HCT116 (cell line): ENCODE results near the gene KRTAP10-8. TPM values are rescaled to one million over a fixed set of nuclear protein-coding genes. Genes with fewer than 3 reads are reported as not detected.
"Not testable (repeated sequence)": the region's sequence is repeated elsewhere in the genome, so short reads cannot be mapped to it uniquely, and the experiment has no call there.

Experiments used
- ATAC-seq: fragments of 200-7000 bp; cut with Tn5 transposase; 2 replicates; pipeline ENCODE4 v1.9.1; 2020; ENCODE audit warnings: mild to moderate bottlenecking, moderate library complexity
- BruUV-seq: library from RNA; stranded (reverse); fragments of 400-500 nt; replicated peaks from 2 replicates; lab custom pipeline; 2021; lab: Mats Ljungman, UMichigan
- CTCF ChIA-PET: fragments of 300-600 bp; sonication (Branson Sonifier 250); formaldehyde crosslinking; loops from one replicate; lab custom pipeline; 2021; ENCODE audit warnings: antibody characterized with exemption; lab: Charles Lee
- POLR2A ChIA-PET: fragments of 300-600, 350-600 bp; sonication (Branson Sonifier 250); formaldehyde crosslinking; loops from one replicate; lab custom pipeline; 2021; ENCODE audit warnings: antibody characterized with exemption; lab: Charles Lee
- RAD21 ChIA-PET, 2 experiments: fragments of 300-600 bp; sonication (Branson Sonifier 250); formaldehyde crosslinking; loops; one replicate each; lab custom pipeline; 2023; ENCODE audit warnings: low total read pairs in 2 of 2; ENCODE audit not compliant: uncharacterized antibody in 2 of 2, unreplicated experiment in 2 of 2, low non-redundant PET in 1 of 2; lab: Charles Lee
- DNase-seq: peaks from one replicate; pipeline ENCODE4 v3.0.0-alpha.2; 2010; ENCODE audit warnings: low read depth, low spot score
- H2AFZ ChIP-seq: fragments of 200-600 bp; shearing (Covaris generic), sonication (generic); 2 replicates; pipeline ENCODE4 v1.6.1; 2017; ENCODE audit warnings: low read depth, mixed run types, mixed read lengths, antibody characterized with exemption, low read length; ENCODE audit not compliant: poor library complexity, severe bottlenecking
- H3K27ac ChIP-seq: 2 replicates; pipeline ENCODE4 v1.5.1; 2012; ENCODE audit warnings: low read depth, low read length
- H3K27me3 ChIP-seq: fragments of 200-600 bp; sonication (generic); 2 replicates; pipeline ENCODE4 v1.6.1; 2016; ENCODE audit warnings: mixed run types, low read length, mixed read lengths; ENCODE audit not compliant: insufficient read depth
- H3K36me3 ChIP-seq, 2 experiments: fragments of 200-500 bp in 1 of 2; fragments of 200-600 bp in 1 of 2; sonication (Bioruptor generic) in 1 of 2; sonication (generic) in 1 of 2; 2 replicates each; pipeline versions ENCODE4 v1.5.1 to v1.6.1; 2014 to 2016; ENCODE audit warnings: low read length in 2 of 2, inconsistent platforms in 1 of 2, mixed read lengths in 1 of 2, mixed run types in 1 of 2; ENCODE audit not compliant: insufficient read depth in 2 of 2, control insufficient read depth in 1 of 2
- H3K4me1 ChIP-seq, 2 experiments: fragments of 200-600 bp in 1 of 2; sonication (generic) in 1 of 2; 2 replicates each; pipeline versions ENCODE4 v1.5.1 to v1.6.1; 2012 to 2017; ENCODE audit warnings: low read length in 2 of 2, inconsistent platforms in 1 of 2, mild to moderate bottlenecking in 1 of 2, mixed read lengths in 1 of 2, mixed run types in 1 of 2, moderate library complexity in 1 of 2; ENCODE audit not compliant: insufficient read depth in 2 of 2, control insufficient read depth in 1 of 2
- H3K4me2 ChIP-seq: fragments of 200-600 bp; sonication (generic); 2 replicates; pipeline ENCODE4 v1.6.1; 2017; ENCODE audit warnings: mixed run types, low read length, mixed read lengths
- H3K4me3 ChIP-seq, 2 experiments: fragments of 200-600 bp in 1 of 2; sonication (generic) in 1 of 2; replicated peaks in 1 of 2; 2 replicates each; pipeline ENCODE4 v1.5.1; 2011 to 2016; ENCODE audit warnings: low read length in 2 of 2, control low read depth in 1 of 2, low read depth in 1 of 2, mild to moderate bottlenecking in 1 of 2, mixed read lengths in 1 of 2, mixed run types in 1 of 2
- H3K79me2 ChIP-seq: fragments of 200-600 bp; sonication (generic); 2 replicates; pipeline ENCODE4 v1.6.1; 2017; ENCODE audit warnings: mild to moderate bottlenecking, mixed run types, low read length, moderate library complexity, mixed read lengths; ENCODE audit not compliant: insufficient read depth
- H3K9ac ChIP-seq: fragments of 200-600 bp; sonication (generic); 2 replicates; pipeline ENCODE4 v1.6.1; 2016; ENCODE audit warnings: low read length, mixed read lengths
- H3K9me2 ChIP-seq: fragments of 200-600 bp; sonication (generic), shearing (Covaris generic); 2 replicates; pipeline ENCODE4 v1.6.1; 2017; ENCODE audit warnings: mixed run types, mild to moderate bottlenecking, moderate library complexity; ENCODE audit not compliant: insufficient read depth
- H3K9me3 ChIP-seq, 2 experiments: fragments of 200-500 bp in 1 of 2; fragments of 200-600 bp in 1 of 2; sonication (Bioruptor generic) in 1 of 2; sonication (generic) in 1 of 2; 2 replicates each; pipeline ENCODE4 v1.6.1; 2014 to 2017; ENCODE audit warnings: low read length in 2 of 2, mixed read lengths in 2 of 2, inconsistent platforms in 1 of 2, low read depth in 1 of 2, mild to moderate bottlenecking in 1 of 2, mixed run types in 1 of 2, moderate library complexity in 1 of 2; ENCODE audit not compliant: control insufficient read depth in 1 of 2, insufficient read depth in 1 of 2
- H4K20me1 ChIP-seq: fragments of 200-600 bp; sonication (generic), shearing (Covaris generic); 2 replicates; pipeline ENCODE4 v1.6.1; 2017; ENCODE audit warnings: mixed run types, mild to moderate bottlenecking, moderate library complexity; ENCODE audit not compliant: insufficient read depth
- EGR1 ChIP-seq: IDR thresholded peaks from 2 replicates; pipeline ENCODE4 v1.6.1; 2012; ENCODE audit warnings: low read depth
- intact Hi-C: fragments of 100-400 bp; cut with micrococcal nuclease; formaldehyde crosslinking; loops from 2 replicates; pipeline ENCODE4 v1.10.0; 2022
- total RNA-seq: library from RNA; stranded (reverse); gene quantifications from one replicate; pipeline ENCODE4 v1.2.1, GENCODE V29; 2021; ENCODE audit not compliant: unreplicated experiment
- TF ChIP-seq, protein P1 (sequence below): IDR thresholded peaks from 2 replicates; pipeline ENCODE4 v1.6.1; 2012

Gene KRTAP10-8
- total RNA-seq, 1 experiment from 2014 or later: not detected

GRCh38 chr21:44637018-44637850, 25.4 kb downstream of the KRTAP10-8 start, which contains the start of gene KRTAP10-10 (continued):
- TF ChIP-seq, protein P1, sequence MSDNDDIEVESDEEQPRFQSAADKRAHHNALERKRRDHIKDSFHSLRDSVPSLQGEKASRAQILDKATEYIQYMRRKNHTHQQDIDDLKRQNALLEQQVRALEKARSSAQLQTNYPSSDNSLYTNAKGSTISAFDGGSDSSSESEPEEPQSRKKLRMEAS: no peak
- no peak for TF ChIP-seq EGR1
- TF ChIP-seq, all 23 proteins: peak for 0

DNA sequence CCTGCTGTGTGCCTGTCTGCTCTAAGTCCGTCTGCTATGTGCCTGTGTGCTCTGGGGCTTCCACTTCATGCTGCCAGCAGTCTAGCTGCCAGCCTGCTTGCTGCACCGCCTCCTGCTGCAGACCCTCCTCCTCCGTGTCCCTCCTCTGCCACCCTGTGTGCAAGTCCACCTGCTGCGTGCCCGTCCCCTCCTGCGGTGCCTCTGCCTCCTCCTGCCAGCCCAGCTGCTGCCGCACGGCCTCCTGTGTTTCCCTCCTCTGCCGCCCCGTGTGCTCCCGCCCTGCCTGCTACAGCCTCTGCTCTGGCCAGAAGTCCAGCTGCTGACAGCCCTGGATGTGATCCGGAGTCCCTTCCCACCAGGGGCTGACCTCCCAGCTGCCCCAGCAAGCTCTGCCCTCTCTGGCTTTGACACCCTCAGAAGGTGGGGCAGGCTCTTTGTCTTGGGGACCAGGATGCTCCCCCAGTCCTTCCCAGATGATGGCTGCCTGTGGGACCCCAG, 26.0 kb downstream of the KRTAP10-8 start:
- H3K9me2 ChIP-seq, H3K9me3 ChIP-seq, H3K4me3 ChIP-seq, POLR2A ChIA-PET, H3K79me2 ChIP-seq, H3K4me2 ChIP-seq, H3K4me1 ChIP-seq, intact Hi-C loops, CTCF ChIA-PET, H3K27ac ChIP-seq, H2AFZ ChIP-seq, BruUV-seq, DNase-seq, ATAC-seq, H3K27me3 ChIP-seq, RAD21 ChIA-PET, H3K36me3 ChIP-seq, H3K9ac ChIP-seq, H4K20me1 ChIP-seq: not testable (repeated sequence)

GRCh38 chr21:44638506-44639330, 26.8 kb downstream of the KRTAP10-8 start:
- H3K79me2 ChIP-seq, H3K4me3 ChIP-seq, POLR2A ChIA-PET, H3K9me3 ChIP-seq, H3K4me1 ChIP-seq, intact Hi-C loops, H3K27me3 ChIP-seq, ATAC-seq, H4K20me1 ChIP-seq, H3K27ac ChIP-seq, H3K9me2 ChIP-seq, RAD21 ChIA-PET, BruUV-seq, H3K4me2 ChIP-seq, CTCF ChIA-PET, H2AFZ ChIP-seq, H3K36me3 ChIP-seq, DNase-seq, H3K9ac ChIP-seq: not testable (repeated sequence)
